AG04449 (cell line): ENCODE results near the gene SPACA1.

Experiments
- CTCF ChIA-PET: fragments of 350-600 bp; formaldehyde crosslinking; extraction: SDS; loops from one replicate; lab custom pipeline; 2021; ENCODE audit warnings: antibody characterized with exemption; lab: Yijun Ruan, JAX
- POLR2A ChIA-PET: fragments of 400-600, 350-600 bp; formaldehyde crosslinking; extraction: SDS; loops from one replicate; lab custom pipeline; 2020; ENCODE audit warnings: antibody characterized with exemption, inconsistent platforms; lab: Yijun Ruan, JAX
- DNase-seq: peaks from one replicate; pipeline ENCODE4 v3.0.0-alpha.2; 2010; ENCODE audit warnings: low read depth, low spot score
- H3K4me3 ChIP-seq: 2 replicates; pipeline ENCODE4 v1.5.1; 2011; ENCODE audit warnings: low read depth, mild to moderate bottlenecking, control low read depth, low read length
- TF ChIP-seq, protein P1 (sequence below): IDR thresholded peaks from one replicate; pipeline ENCODE4 v1.5.1; 2011; ENCODE audit warnings: mild to moderate bottlenecking, moderate library complexity, low read length, control low read depth, inconsistent platforms; ENCODE audit not compliant: insufficient read depth; ENCODE audit errors: missing control alignments

SPACA1 gene

DNA sequence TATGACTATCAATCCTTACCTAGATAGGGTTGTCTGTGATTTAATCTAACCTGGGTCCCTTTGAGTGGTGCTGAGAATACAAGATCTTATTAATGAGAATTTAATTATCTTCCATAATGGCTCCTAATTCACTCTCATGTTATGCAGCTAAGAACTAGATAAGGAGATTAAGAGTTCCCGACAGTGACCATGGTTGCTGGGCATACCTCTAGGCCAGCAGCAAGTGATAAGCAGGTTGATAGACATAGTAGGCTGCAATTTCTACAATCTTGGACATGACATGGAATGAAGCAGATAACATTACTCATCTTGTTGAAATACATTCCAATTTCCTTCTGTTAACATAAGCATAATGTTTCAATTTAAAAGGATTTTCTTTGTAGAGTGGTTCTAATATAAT, 27.1 kb downstream of the SPACA1 start:
- TF ChIP-seq, protein P1, sequence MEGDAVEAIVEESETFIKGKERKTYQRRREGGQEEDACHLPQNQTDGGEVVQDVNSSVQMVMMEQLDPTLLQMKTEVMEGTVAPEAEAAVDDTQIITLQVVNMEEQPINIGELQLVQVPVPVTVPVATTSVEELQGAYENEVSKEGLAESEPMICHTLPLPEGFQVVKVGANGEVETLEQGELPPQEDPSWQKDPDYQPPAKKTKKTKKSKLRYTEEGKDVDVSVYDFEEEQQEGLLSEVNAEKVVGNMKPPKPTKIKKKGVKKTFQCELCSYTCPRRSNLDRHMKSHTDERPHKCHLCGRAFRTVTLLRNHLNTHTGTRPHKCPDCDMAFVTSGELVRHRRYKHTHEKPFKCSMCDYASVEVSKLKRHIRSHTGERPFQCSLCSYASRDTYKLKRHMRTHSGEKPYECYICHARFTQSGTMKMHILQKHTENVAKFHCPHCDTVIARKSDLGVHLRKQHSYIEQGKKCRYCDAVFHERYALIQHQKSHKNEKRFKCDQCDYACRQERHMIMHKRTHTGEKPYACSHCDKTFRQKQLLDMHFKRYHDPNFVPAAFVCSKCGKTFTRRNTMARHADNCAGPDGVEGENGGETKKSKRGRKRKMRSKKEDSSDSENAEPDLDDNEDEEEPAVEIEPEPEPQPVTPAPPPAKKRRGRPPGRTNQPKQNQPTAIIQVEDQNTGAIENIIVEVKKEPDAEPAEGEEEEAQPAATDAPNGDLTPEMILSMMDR, result no peak
- no peak for DNase-seq
- POLR2A ChIA-PET, result no interaction called here
- CTCF ChIA-PET, result no interaction called here
- no peak overlapping the region for H3K4me3 ChIP-seq

DNA sequence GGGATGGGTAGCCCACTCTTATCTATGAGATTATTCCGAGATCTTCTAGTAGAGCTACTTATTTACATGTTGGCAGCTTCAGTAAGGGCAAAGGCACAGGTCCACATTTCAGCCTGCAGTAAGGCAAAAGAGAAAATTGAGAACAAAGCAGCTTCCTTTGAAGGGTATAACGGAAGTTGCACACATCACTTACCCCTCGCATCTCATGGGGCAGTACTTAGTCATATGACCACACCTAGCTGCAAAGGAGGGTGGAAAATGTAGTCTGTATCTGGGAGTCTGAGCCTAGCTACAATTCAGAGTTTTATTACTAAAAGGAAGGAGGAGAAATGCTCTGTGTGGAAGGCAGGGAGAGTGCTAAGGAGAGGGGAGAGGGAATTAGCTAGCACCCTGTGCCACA, 29.7 kb downstream of the SPACA1 start:
- ChIA-PET CTCF (no interaction called here), POLR2A (no interaction called here)
- DNase-seq, result no peak
- H3K4me3 ChIP-seq, result no peak overlapping the region
- TF ChIP-seq, protein P1, result no peak

DNA sequence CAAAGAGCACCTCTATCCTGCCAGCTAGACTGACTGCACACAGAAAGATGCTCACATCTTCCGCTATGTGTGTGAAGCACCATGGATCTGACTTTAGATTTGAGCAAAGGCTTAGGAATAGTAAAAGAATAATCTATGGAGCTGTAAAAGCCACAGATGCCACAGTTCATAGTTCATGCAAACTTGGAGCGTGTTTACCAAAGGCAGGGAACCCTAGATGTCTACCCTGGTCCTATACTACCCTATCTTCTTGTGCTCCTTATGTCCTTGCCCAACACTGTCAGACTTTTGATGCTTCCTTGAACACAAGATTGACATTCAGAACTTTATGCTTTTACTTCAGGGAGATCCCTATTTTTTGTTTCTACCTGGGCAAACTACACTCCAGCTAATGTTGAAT, 39.2 kb downstream of the SPACA1 start:
- no peak for DNase-seq
- CTCF ChIA-PET, result no interaction called here
- POLR2A ChIA-PET, result no interaction called here
- TF ChIP-seq, protein P1, result no peak
- H3K4me3 ChIP-seq, result no peak overlapping the region

DNA sequence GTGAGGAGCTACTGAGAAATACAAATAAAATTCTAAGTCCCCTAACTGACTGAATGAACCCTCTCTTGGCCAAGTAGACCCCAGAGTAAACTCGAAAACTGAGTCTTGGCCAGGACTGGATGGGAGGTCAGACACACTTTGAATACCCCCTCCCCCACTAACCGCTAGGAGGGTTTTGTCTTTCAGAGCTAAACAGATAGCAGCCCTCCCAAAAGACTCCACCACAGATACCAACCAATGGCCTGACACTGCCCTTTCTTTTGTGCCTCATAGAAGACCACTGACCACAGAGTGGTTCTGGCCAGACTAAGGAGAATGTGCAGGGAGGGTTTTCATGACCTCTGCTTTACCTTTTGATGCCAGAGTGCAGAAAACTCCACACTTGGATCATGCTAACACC, 42.1 kb downstream of the SPACA1 start:
- no peak overlapping the region for H3K4me3 ChIP-seq
- CTCF ChIA-PET, result no interaction called here
- POLR2A ChIA-PET, result no interaction called here
- DNase-seq, result no peak
- TF ChIP-seq, protein P1, result no peak

DNA sequence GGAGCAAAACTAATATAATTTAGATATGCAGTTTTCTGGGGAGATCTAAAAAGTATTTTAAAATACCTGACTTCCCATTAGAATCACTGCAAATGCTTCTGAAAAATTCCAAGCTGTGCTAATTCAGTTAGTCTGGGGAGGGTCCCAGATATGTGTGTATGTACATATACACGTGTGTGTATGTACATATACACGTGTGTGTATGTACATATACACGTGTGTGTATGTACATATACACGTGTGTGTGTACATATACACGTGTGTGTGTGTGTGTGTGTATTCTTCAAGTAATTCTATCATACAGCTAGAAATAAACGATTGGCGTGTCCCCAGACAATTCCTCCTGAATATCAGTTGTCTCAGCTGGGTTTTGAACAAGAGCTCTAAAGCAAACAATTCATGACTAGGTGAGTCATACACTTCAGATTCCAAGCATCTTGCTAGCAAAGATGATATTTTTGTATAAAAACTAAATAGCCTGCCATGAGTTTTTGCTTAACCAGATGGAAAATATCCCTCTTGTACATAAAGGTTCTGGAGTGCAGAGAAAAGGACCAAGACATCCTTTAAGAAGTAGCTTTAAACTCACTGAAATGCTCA, 58.2 kb downstream of the SPACA1 start:
- DNase-seq, result no peak
- CTCF ChIA-PET, result no interaction called here
- POLR2A ChIA-PET, result no interaction called here
- TF ChIP-seq, protein P1, result no peak
- H3K4me3 ChIP-seq, result no peak overlapping the region

DNA sequence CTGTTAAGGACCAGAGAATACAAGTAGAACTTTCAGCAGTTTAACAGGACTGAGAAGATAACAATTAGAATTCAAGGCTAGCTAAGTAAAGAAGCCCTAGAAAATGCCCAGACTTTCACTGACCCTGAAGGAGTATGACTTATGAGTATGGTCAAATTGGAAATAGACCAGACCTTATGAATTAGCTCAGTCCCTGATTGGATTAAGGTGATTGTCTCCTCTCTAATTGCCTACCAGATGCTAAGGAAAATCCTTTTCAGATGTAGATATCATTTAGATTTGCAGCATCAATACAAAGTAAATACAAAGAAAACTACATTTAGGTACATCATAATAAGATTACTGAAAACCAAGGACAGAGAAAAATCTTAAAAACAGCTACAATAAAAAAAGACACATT, 59.6 kb downstream of the SPACA1 start:
- DNase-seq, result no peak
- POLR2A ChIA-PET, result no interaction called here
- CTCF ChIA-PET, result no interaction called here
- TF ChIP-seq, protein P1, result no peak
- no peak overlapping the region for H3K4me3 ChIP-seq
